SK-N-SH treated with all-trans-retinoic acid at 6 μM for 48 hours (cell line): Measurements from ENCODE around the gene AIRE.

Source experiments
- ARNTL ChIP-seq: fragments of 450-650 bp; formaldehyde crosslinking; IDR thresholded peaks from 2 replicates; pipeline ENCODE4 v1.5.0; 2020; ENCODE audit warnings: low read depth, mild to moderate bottlenecking, moderate library complexity, borderline replicate concordance
- BACH2 ChIP-seq: fragments of 250-450 bp; sonication (Bioruptor Pico); IDR thresholded peaks from 2 replicates; pipeline ENCODE4 v1.9.0; 2021; ENCODE audit warnings: mild to moderate bottlenecking, borderline replicate concordance
- CREB5 ChIP-seq: fragments of 250-450 bp; sonication (Bioruptor Pico); IDR thresholded peaks from 2 replicates; pipeline ENCODE4 v1.5.1; 2020; ENCODE audit warnings: low read depth, mild to moderate bottlenecking, moderate library complexity
- CSDC2 ChIP-seq: fragments of 250-450 bp; sonication (Bioruptor Pico); IDR thresholded peaks from 2 replicates; pipeline ENCODE4 v1.5.0; 2020; ENCODE audit warnings: mild to moderate bottlenecking, moderate library complexity
- CSRNP3 ChIP-seq: fragments of 250-450 bp; sonication (Bioruptor Pico); IDR thresholded peaks from 2 replicates; pipeline ENCODE4 v1.5.1; 2021; ENCODE audit warnings: mild to moderate bottlenecking, moderate library complexity
- POU6F1 ChIP-seq: fragments of 250-450 bp; sonication (Bioruptor Pico); IDR thresholded peaks from 2 replicates; pipeline ENCODE4 v1.8.0; 2021; ENCODE audit warnings: low read depth, mild to moderate bottlenecking, moderate library complexity, borderline replicate concordance
- RARB ChIP-seq: fragments of 250-450 bp; sonication (Bioruptor Pico); IDR thresholded peaks from 2 replicates; pipeline ENCODE4 v1.8.0; 2021; ENCODE audit warnings: mild to moderate bottlenecking, moderate library complexity
- SNAI2 ChIP-seq: fragments of 250-450 bp; sonication (Bioruptor Pico); IDR thresholded peaks from 2 replicates; pipeline ENCODE4 v1.5.0; 2020; ENCODE audit warnings: mild to moderate bottlenecking, moderate library complexity
- TCF4 ChIP-seq: fragments of 250-450 bp; sonication (Bioruptor Pico); IDR thresholded peaks from 2 replicates; pipeline ENCODE4 v1.8.0; 2021; ENCODE audit warnings: mild to moderate bottlenecking, moderate library complexity, borderline replicate concordance
- TOX ChIP-seq: fragments of 250-450 bp; sonication (Bioruptor Pico); IDR thresholded peaks from 2 replicates; pipeline ENCODE4 v1.8.0; 2021; ENCODE audit warnings: mild to moderate bottlenecking, moderate library complexity, borderline replicate concordance
- ZFP3 ChIP-seq: fragments of 250-450 bp; sonication (Bioruptor Pico); IDR thresholded peaks from 2 replicates; pipeline ENCODE4 v1.5.0; 2020; ENCODE audit warnings: mild to moderate bottlenecking, moderate library complexity
- TF ChIP-seq, protein P1 (sequence below): fragments of 250-450 bp; sonication (Bioruptor Pico); IDR thresholded peaks from 2 replicates; pipeline ENCODE4 v1.8.0; 2020; ENCODE audit warnings: mild to moderate bottlenecking, moderate library complexity, borderline replicate concordance

DNA sequence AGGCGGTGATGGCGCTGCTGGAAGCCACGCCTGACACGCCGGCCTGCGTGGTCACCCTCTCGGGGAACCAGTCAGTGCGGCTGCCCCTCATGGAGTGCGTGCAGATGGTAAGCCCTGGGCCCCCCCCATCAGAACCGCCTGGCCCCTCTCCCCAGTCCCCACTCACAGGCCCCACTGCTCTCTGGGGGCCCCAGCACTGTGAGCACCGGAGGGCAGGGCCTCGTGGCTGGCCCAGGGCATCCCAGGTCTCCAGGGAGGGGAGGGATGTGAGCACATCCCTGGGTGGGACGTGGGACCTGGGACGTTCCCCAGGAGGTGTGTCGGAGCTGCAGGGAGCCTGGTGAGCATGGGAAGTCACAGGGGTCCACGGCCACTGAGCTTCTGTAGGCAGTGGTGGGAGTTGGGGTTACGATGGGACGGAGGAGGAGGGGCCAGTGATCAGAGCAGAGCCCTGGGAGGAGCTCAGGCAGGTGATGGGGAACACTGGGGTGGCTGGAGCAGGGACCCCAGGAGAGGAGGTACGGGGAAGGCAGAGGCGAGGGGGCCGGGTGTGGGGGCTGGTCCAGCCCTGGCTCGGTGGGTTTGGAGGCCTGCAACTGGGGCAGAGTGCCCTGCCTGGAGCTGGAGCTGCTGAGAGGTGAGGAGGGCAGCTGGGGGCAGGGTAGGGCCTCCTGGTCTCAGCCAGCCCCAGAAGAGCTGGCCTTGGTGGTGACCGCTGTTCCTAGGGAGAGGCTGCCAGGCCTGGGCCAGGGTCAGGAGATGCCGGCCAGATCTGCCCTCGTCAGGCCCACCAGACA, 33.0 kb downstream of the AIRE start:
- TF ChIP-seq, protein P1, sequence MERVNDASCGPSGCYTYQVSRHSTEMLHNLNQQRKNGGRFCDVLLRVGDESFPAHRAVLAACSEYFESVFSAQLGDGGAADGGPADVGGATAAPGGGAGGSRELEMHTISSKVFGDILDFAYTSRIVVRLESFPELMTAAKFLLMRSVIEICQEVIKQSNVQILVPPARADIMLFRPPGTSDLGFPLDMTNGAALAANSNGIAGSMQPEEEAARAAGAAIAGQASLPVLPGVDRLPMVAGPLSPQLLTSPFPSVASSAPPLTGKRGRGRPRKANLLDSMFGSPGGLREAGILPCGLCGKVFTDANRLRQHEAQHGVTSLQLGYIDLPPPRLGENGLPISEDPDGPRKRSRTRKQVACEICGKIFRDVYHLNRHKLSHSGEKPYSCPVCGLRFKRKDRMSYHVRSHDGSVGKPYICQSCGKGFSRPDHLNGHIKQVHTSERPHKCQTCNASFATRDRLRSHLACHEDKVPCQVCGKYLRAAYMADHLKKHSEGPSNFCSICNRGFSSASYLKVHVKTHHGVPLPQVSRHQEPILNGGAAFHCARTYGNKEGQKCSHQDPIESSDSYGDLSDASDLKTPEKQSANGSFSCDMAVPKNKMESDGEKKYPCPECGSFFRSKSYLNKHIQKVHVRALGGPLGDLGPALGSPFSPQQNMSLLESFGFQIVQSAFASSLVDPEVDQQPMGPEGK (CRISPR knock-in tag): no peak
- no peak for TF ChIP-seq TCF4 (CRISPR knock-in tag)
- TF ChIP-seq BACH2 (CRISPR knock-in tag): no peak
- TF ChIP-seq CREB5 (CRISPR knock-in tag): no peak
- no peak for TF ChIP-seq CSRNP3 (CRISPR knock-in tag)
- no peak for TF ChIP-seq RARB
- no peak for TF ChIP-seq SNAI2
- no peak for TF ChIP-seq POU6F1 (CRISPR knock-in tag)
- no peak for TF ChIP-seq ZFP3
- no peak for TF ChIP-seq ARNTL (CRISPR knock-in tag)
- TF ChIP-seq TOX (CRISPR knock-in tag): no peak
- TF ChIP-seq CSDC2: no peak
